IPS-NIHi7 (cell line): ENCODE results near the gene NMB.
"Not testable (repeated sequence)": the region's sequence is repeated elsewhere in the genome, so short reads cannot be mapped to it uniquely, and the experiment has no call there.

Experiments
- DNase-seq: peaks from one replicate; pipeline ENCODE4 v3.0.0; 2012; ENCODE audit warnings: mixed read lengths; ENCODE audit errors: extremely low spot score

The NMB gene

DNA sequence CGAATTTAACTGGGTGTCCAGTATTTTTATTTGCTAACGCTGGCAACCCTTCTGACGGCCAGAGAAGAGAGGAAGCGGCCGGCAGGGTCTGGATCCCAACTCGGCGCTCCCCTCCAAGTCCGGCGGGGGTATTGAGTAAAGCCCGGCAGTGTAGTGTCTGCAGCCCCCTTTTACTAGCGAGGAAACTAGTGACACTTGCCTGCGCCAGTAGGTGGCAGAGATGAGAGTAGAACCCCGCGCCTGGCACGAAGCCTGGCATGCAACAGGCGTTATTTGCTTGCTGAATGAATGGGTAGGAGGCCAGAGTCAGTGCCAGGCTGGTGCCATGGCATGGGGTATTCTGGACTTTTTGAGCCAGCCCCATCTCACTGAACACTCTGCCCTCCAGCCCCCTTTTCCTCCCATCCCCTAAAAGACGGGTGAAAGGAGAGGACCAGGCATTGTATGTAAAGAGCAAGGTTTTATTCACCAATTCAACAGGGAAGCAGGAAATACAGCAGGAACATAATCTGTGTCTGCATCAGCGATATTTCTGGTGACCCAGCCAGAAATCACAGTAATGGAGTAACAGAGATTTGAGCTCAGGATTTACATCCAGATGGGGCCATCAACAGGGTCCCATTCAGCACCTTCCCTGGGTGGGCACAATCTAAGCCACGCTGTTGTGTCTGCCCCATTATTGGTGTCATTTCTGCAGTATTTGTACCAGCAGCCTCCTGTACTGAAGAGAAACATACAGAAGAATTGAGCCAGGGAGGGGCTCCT is 3.1 kb downstream of the NMB start:
- peak; percentile 79 for DNase-seq

DNA sequence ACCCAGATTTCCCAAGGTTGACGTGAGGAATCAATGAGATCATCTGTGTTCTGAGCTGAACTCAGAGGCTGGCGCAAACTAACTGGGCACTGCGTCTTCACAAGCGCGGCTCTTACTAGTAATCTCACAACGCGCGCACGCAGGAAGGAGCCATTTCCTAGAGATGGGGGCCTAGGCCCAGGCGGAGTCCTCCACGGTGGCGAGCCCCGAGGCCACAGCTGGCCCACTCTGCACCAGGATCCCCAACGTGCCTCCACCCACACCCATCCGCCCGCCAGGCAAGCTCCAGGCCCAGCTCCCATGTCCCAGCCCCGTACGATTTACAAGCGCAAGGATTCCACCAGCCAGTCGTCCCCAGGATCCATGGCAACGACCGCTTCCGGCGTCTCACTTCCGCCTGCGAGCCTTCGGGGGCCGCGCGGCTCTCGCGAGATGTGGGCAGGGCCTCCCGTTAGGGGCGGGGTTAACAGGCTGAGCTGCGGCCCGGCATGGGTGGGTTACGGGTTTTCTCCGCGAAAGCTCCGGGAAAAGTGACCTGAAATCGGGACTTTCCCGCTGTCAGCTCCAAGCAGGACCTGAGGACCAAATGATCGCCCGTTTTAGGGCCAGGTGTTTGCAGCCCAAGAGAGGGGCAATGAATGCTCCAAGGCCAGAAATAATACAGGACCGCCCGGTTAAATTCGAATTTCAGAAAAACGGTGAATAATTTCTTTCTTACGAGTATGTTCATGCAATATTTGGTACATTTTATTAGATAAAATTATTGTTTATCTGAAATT is 3.9 kb downstream of the NMB start, which contains the start of gene WDR73:
Gene WDR73, minus strand, starts transcription at position 374 of the 779 bp plus-strand sequence. Its CDS starts 9 bp downstream, at position 365.
- peak; percentile 93 for DNase-seq

GRCh38 chr15:84653584-84653909 is 4.5 kb downstream of the NMB start:
- no peak for DNase-seq

GRCh38 chr15:84649706-84650105 is 8.3 kb downstream of the NMB start:
- no peak for DNase-seq

- no peak for DNase-seq
These were observed 9.5 kb downstream of the NMB start for GRCh38 chr15:84648539-84648938.

DNA sequence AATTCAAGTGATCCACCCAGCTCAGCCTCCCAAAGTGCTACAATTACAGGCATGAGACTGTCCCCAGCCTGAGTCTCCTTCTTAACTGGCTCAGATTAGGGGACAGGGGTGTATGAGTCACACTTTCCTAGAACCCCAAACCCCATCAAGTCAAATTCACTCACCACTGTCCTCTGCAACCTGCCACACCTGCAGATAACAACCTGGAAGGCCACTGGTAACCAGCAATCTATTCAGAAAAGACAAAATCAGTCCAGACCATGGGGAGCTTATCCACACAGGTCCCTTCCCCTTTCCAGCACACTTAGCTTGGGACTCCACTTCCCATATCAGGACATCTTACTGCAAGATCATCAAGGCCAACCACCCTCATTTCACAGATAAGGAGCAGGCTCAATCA is 10.3 kb downstream of the NMB start:
- DNase-seq = no peak

DNA sequence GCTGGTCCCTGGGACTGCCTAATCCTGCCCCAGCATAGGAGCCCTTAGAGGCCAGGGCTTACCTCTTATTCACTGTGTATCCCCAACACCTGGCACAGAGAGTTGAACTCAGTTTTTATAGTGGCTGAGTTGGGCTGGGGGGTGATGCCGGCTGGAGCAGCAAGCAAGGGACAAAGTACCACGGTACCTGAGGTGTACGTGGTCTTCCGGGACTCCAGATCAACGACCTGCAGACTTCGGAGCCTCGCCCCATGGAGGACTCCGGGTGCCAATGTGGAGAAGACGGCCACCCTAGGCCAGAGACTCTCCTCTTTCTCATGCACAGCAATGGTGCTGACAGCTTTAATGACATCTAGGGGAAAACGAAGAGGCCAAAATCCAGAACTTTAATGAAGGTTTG is 12.0 kb downstream of the NMB start:
- no peak for DNase-seq

DNA sequence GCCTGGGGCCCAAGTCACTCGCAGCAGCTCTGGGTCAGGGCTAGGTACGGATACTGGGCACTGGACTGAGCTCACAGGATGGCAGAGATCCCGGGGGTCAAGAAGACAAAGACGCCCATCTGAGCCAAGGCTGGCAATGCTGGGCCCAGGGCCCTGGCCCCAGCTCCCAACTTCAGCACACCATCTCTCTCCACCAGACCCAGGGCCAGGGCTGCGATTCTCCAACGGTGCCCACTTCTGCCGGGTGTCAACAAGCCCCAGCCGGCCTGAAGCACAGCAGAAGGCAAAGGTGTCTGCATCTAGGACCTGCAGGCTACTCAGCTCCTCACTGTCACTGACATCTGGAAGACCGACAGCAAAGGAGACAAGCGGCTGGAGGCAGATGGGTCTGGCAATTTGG is 12.5 kb downstream of the NMB start:
- DNase-seq = no peak

GRCh38 chr15:84643838-84644237 is 14.2 kb downstream of the NMB start:
- no peak for DNase-seq

DNA sequence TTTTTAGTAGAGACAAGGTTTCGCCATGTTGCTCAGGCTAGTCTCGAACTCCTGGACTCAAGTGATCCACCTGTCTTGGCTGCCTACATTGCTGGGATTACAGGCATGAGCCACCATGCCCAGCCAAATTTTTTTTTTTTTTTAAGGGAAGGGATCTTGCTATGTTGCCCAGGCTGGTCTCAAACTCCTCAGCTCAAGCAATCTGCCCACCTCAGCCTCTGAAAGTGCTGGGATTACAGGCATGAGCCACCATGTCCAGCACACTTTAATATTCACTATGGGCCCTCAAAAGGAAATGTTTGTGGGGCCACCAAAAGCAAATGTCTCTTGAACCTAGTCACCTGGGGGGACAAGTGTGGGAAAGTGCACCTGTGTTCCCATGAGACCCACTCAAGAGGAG is 15.4 kb downstream of the NMB start:
- not testable (repeated sequence) for DNase-seq

- not testable (repeated sequence) for DNase-seq
These were observed 16.1 kb downstream of the NMB start for GRCh38 chr15:84641871-84642270.

DNA sequence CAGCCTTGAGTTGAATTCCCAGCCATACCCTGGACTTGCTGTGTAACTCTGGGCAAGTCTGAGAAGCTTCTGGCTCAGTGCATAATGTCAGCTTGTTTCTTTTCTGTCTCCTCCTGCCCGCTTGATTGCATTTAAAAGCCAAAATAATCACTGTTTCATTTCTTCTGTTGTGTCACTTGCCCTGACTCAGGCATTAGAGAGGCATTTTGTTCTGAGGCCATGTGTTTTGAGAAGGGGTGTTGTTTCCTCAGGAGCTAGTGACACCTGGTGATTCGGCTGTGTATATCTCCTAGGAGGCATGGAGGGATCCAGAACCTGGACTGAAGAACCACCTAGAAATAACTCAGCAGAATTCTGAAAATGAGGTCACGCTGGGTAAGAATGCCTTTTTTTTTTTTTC is 19.9 kb downstream of the NMB start:
- peak; percentile 61 for DNase-seq

GRCh38 chr15:84634228-84634837 is 23.7 kb downstream of the NMB start:
- DNase-seq = no peak

- peak; percentile 48 for DNase-seq
These were observed 24.4 kb downstream of the NMB start for GRCh38 chr15:84633311-84634227.

DNA sequence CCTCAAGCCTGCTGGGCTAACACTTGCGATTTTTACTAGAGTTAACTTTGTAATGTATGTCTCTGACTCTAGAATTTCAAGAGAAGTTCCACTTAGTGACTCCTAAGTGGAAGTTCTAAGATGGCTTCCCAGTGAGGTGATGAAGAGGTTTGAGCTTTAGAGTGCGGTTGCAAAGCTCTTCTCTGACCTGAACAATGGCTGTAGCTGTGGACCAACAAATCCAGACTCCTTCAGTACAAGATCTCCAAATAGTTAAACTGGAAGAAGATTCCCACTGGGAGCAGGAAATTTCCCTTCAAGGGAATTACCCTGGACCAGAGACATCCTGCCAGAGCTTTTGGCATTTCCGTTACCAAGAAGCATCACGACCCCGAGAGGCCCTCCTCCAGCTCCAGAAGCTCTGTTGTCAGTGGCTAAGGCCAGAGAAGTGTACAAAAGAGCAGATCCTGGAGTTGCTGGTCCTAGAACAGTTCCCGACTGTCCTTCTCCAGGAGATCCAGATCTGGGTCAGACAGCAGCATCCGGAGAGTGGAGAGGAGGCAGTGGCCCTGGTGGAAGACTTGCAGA is 26.2 kb downstream of the NMB start:
- DNase-seq = no peak

DNA sequence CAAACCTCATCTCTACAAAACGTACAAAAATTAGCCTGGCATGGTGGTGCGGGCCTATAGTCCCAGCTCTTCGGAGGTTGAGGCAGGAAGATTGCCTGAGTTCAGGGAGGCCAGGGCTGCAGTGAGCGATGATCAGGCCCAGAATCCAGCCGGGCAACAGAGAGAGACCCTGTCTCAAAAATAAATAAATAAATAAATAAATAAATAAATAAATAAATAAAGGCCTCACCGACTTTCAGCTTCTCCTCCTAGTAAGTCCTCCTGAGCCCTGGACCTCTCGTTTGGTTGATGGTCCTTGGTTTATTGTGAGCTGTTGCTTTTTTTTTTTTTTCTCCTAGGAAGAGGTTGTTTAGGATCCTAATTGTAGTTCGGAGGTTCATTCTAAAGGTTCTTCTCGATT is 29.0 kb downstream of the NMB start:
- DNase-seq = no peak

DNA sequence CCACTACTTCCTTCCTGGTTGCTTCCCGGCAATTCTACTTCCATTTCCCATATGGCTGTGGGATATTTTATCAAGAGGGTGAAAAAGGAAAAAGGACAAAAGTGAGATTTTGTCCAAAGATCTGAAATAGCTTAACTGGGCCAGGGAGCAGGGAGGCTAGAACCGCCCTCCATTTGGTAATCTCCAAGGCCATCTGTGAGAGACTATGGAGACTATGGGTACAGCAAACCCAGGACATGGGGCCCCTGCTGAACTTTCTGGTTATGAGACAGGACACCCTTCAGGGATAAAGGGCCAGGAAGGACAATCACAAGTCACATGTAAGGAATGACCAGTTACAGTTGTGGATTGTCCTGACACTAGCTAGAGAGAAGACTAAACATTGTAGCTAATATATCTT is 32.9 kb downstream of the NMB start:
- DNase-seq = no peak

DNA sequence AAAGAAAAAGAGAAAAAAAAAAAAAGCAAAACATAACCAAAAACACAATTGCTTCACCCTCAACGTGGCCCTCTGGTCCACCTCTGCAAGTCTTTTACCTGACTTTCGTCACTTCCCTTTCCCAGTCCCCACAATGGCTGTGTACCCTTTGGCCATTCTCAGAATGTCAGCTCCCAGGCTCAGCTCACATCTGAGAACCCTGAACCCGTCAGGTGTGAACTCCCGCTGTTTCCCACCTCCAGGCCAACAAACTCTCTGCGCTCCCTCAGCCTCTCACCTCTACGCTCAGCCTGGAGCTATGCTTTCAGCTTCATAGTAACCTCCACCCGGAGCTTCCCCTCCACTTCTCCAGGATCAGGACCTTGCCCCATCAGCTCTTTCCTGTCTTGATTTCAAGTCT is 33.6 kb downstream of the NMB start:
- DNase-seq = no peak

- DNase-seq = no peak
These were observed 36.5 kb downstream of the NMB start for GRCh38 chr15:84621358-84621979.

GRCh38 chr15:84620626-84621025 is 37.4 kb downstream of the NMB start:
- no peak for DNase-seq

- peak; percentile 20 for DNase-seq
These were observed 41.8 kb downstream of the NMB start for GRCh38 chr15:84616235-84616634.
